GM18858 (cell line): ENCODE results near the gene PANX2.
"Not testable (repeated sequence)": the region's sequence is repeated elsewhere in the genome, so short reads cannot be mapped to it uniquely, and the experiment has no call there.

ENCODE experiments used
- ATAC-seq: cut with Tn5 transposase; IDR thresholded peaks from one replicate; pipeline ENCODE4 v1.9.1; 2021; ENCODE audit not compliant: unreplicated experiment

PANX2 gene, protein sequence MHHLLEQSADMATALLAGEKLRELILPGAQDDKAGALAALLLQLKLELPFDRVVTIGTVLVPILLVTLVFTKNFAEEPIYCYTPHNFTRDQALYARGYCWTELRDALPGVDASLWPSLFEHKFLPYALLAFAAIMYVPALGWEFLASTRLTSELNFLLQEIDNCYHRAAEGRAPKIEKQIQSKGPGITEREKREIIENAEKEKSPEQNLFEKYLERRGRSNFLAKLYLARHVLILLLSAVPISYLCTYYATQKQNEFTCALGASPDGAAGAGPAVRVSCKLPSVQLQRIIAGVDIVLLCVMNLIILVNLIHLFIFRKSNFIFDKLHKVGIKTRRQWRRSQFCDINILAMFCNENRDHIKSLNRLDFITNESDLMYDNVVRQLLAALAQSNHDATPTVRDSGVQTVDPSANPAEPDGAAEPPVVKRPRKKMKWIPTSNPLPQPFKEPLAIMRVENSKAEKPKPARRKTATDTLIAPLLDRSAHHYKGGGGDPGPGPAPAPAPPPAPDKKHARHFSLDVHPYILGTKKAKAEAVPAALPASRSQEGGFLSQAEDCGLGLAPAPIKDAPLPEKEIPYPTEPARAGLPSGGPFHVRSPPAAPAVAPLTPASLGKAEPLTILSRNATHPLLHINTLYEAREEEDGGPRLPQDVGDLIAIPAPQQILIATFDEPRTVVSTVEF

DNA sequence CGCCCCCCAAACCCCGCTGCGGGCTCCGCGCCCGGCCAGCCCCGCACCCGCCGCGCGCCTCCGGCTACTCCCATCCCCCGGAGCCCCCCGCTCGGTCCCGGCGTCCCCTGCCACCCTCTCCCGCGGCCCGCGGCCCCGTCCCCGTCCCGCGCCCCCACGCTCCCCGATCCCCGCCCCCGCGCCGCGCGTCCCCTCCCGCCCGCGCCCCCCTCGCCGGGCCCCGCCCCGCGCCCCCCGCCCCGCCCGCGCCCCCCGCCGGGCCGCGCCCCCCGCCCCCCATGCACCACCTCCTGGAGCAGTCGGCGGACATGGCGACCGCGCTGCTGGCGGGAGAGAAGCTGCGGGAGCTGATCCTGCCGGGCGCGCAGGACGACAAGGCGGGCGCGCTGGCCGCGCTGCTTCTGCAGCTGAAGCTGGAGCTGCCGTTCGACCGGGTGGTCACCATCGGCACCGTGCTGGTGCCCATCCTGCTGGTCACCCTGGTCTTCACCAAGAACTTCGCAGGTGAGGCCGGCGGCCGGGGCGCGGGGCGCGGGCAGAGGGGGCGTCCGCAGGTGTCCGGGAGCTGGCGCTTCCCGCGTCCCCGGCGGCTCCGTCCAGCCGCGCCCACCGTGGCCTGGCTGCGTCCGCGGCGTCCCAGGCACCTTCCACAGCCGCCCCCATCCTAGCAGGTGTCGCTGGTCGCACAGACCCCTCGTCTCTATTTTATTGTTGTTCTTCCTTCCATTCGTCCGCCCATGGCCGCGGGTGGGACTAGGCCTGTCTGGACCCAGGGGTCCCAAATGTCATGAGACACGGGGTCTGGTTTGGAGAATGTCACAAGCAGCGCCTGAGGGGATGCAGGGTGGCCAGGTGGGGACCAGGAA is at the start of gene PANX2:
Gene PANX2 (plus strand): TSS at position 279 of the 866 bp plus-strand sequence. CDS start 0 bp downstream, at position 279.
- no peak for ATAC-seq

DNA sequence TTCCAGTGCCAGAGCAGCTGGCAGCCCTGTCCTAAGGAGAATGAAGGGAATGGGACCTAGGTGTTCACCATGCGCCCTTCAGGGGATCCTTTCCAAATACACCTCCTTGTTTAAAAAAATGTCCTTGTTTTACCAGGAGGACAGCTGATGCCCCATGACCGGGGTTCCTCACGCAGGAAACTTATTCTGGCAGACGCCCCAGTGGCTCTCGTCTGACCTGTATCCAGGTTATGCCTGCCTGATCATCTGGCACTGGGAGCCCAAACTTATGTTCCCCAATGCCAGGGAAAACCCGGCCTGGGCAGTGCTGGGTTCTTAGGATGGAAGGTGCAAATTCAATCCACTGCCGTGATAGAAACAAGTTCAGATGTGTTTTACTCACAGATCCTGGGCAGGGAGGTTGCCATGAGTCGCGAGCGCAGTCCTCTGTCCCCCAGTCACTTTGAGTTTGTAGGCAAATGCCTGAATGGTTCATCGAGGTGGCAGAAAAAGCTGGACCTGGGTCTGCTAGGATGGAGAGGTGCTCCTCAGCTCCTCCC is 49.3 kb upstream of the PANX2 start:
- ATAC-seq, result no peak

DNA sequence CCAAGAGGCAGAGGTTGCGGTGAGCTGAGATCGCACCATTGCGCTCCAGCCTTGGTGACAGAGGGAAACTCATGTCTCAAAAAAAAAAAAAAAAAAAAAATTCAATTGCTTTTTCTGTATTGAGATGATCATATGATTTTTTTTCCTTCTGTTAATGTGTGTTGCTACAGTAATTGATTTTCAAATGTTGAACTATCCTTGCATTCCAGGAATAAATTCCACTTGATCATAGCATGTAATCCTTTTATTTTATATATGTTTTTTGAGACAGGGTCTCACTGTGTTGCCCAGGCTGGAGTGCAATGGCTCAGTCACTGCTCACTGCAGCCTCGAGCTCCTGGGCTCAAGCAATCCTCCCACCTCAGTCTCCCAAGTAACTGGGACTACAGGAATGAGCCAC is 47.4 kb upstream of the PANX2 start:
- ATAC-seq, result no peak

DNA sequence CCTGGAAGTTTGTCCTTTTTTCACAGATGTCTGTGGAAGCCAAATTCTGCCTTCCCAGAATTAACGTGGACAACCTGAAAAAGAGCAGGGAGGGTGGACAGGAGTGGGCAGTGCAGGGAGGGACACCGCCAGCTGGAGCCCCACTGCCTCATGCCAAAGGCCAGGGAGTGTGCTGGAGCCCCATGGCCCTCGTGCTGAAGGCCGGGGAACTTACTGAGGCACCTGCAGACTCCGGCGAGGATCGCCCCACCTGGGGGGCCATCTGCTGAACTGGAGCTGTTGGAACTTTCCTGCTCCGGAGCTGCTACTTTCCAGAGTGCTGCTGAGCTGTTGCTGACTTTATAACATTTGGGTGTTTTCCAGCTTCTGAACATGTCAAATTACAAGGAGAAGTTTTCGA is 45.5 kb upstream of the PANX2 start:
- no peak for ATAC-seq

DNA sequence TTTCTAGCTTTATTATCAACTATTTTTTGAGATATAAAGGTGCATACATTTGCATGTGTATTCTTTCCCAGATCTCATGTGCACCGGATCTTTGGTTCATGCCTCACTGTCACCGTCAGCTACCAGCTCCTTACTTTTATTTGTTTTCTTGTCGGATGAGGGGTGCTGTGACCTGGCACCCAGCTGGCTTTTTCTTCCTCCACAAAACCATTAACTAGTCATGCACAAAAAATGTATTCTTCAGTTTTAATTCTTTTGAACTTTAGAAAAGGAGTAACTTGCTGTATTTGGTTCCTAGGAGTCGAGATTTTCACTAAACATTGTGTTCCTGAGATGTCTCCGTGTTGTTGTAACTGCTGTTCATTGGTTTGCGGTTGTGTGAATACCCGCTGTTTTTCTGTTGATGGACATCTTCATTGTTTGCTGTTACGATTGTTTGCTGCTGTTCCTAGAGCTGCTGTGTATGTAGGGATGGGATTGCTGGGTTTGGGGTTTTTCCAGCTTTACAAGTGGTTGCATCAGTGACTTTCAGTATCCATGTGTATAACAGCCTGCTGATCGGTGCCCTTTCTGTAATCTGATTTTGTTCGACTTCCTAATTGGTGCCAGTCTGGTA is 41.3 kb upstream of the PANX2 start:
- ATAC-seq, result no peak

DNA sequence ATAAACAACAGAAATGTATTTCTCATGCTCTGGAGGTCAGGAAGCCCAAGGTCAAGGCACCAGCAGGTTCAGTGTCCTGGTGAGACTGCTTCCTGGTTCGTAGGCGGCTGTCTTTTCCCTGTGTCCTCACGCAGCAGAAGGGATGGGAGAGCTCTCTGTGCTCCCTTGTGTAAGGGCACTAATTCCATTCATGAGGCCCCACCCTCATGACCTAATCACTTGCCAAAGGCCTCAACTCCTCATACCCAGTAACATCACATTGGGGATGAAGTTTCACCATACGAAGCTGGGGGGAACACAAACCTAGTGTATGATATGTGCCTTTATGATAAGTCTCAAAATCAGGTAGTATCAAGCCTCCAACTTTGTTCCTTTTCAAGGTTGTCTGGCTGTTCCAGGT is 38.6 kb upstream of the PANX2 start:
- ATAC-seq, result no peak

DNA sequence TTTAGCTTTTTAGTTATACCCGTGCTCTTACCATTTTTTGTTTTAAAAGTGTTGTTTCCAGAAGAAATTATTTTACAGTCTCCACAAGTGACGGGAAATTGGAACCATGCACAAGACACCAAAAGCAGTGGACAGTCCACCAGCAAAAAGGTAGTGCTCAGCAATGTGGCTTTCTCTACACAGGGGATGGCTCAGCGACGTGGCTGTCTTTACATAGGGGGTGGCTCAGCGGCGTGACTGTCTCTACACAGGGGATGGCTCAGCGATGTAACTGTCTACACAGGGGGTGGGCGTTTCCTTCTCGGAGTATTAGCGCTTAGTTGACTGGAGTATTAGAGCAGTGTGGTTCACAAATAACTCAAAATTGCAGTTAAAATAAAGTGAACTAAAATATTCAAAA is 36.0 kb upstream of the PANX2 start:
- ATAC-seq, result no peak

DNA sequence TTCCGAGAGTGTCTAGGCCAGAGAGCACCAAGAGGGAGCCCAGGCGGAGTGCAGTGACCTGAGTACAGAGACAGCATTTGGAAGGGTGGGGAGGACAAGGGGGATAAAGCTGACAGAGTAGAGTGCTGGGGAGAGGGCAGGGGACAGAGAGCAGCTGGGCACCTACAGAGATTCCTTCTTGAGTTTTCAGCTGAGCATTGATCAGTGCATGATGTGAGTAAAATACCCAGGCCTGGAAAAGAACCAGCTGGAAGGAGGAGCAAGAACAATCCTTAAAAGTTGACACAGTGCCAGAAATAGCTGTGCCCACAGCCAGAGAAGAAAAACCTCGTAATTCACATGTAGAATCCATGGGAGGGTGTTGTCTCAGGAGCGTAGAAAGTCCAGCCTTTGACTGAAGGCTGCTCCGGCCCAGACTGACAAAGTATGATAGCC is 33.9 kb upstream of the PANX2 start:
- no peak for ATAC-seq

DNA sequence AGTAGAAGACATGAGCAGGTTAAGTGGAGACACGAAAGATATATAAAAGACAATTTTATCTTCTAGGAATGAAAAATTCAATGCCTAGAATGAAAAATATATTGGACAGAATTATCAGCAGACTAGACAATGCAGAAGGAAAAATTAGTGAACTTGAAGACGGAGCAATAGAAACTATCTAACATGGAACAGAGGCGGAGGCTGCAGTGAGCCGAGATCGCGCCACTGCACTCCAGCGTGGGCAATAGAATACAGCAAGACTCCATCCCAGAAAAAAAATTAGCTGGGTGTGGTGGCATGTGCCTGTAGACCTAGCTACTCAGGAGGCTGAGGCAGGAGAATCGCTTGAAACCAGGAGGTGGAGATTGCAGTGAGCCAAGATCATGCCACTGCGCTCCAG is 33.3 kb upstream of the PANX2 start:
- ATAC-seq, result not testable (repeated sequence)

DNA sequence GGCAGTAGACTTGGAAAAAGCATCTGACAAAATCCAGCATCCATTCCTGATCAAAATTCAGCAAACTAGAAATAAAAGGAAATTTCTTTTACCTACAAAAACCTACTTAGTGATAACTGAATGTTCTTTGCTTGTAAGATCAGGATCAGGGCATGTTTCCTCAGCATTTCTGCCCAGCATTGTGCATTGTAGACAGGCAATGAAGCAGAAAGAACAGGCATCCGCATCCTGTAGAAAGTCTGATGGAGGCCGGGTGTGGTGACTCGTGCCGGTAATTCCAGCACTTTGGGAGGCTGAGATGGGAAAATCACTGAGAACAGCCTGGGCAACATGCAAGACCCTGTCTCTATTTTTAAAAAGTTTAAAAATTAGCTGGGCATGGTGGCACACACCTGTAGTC is 32.5 kb upstream of the PANX2 start:
- no peak for ATAC-seq

DNA sequence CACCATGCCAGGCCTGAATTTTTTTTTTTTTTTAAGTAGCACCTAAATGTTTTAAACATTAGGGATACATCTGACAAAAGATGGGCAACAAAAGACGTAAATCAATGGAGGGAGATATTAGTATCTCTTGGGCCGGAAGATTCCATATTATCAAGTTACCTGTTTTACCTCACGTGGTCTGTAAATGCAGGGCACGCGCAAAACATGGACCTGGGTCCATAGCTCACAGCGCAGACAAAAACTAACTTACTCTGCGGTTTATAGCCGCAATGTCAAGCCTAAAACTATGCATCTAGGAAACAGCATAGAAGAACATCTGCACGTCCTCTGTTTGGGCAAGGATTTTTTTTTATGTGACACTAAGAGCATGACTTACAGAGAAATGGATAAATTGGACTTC is 31.5 kb upstream of the PANX2 start:
- no peak for ATAC-seq

DNA sequence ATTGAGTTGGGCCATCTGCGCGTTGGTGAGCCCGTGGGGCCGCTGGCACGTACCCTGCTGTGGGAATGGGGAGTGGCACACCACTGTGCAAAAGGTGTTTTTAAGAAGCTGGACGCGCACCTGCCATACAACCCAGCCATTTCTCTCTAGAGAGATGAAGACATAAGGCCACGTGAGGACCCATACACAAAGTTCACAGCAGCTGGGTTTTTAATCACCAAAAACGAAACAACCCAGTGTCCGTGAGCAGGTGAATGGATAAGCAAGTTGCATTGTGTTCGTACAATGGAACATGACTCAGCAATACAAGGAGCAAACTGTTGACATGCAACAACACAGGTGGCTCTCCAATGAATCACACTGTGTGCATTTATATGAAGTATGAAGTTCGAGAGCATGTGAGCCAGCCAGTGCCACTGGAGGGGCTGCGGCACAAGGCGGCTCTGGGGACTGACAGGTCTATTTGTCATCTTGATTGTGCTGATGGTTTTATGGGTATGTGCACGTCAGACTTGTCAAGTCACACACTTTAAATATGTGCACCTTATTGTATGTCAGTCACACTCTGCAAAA is 30.6 kb upstream of the PANX2 start:
- ATAC-seq, result no peak

DNA sequence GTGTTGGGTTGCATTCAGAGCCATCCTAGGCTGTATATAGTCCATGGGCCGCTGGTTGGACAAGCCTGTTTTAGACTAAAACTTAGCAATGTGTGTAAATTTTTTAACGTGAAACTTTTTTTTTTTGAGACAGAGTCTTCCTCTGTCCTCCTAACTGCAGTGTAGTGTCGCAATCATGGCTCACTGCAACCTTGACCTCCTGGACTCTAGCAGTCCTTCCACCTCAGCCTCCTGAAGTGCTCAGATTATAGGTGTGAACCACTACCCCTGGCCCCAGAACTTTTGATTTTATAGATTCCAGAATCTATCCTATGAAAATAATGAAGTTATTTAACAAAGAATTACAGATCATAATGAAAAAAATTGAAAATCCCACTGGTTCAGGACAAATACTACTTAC is 29.9 kb upstream of the PANX2 start:
- ATAC-seq, result no peak

DNA sequence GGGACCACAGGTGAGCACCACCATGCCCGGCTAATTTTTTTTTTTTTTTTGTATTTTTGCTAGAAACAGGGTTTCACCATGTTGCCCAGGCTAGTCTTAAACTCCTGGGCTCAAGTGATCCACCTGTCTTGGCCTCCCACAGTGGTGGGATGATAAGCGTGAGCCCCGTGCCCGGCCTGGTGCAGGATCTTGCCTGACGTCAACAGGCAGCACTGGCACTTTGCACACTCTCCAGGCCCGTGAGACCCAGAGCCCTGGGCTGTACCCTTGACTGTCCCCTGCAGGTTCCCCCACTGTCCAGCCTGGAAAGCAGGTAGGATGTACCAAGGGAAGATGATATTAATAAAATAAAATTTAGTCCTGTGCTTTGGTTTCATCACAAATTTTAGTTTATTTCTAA is 29.1 kb upstream of the PANX2 start:
- no peak for ATAC-seq

DNA sequence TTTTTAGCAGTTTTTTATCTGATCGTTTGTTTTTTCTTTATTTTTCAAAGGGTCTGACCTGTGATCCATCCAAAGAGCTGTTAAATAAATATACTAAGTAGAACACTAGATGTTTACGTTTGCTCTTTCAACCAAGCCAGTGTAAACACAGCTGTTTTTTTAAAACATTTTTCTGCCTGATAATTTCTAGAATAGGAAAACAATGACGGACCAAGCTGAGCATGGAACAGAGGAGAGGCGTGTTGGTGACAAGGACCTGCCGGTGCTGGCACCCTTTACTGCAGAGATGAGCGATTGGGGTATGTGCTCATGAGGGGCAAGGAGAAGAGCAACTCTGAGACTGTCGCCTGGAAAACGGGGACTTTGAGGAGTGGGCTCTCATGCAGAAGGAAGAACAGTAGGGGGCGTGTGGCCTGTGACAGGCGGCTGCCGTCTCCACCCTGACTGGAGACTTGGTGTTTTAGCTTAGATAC is 28.6 kb upstream of the PANX2 start:
- no peak for ATAC-seq

DNA sequence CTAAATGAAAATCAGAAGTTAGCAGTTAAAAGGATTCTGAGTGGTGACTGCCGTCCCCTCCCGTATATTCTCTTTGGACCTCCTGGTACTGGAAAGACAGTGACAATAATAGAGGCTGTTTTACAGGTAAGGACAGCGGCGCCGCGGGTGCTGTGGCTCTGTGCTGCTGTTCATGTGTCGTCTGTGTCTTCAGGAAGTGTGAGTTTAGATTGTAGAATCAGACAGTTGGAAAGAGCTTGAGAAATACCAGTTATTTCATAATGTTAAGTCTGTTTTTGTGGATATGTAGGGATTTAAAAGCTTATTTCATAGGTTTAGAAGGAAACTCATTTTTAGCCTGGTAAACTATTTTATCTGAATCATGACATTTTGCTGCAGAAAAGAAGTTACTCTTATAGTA is 27.4 kb upstream of the PANX2 start:
- ATAC-seq, result no peak

DNA sequence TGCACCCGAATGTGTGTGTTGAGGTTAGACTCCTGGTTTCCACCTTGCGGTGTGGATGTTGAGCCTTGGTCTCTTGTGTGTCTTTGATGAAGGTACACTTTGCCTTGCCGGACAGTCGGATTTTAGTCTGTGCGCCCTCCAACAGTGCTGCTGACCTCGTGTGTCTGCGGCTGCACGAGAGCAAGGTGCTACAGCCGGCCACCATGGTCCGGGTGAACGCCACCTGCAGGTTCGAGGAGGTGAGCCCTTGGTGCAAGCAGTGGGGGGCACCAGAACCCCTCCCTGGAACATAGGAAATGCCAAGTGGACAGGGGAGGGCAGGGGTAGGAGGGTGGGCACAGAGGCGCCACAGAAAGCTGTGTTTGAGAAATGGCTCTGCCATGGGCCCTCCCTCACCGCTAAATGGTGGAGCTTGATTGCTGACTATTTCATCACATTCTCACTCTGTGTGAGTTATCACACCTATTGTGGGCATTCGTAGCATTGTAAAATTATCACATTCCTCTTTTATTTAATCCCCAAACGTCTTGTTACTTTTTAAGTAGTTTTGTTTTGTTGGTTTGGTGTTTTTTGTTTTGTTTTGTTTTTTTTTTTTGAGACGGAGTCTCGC is 26.4 kb upstream of the PANX2 start:
- no peak for ATAC-seq

DNA sequence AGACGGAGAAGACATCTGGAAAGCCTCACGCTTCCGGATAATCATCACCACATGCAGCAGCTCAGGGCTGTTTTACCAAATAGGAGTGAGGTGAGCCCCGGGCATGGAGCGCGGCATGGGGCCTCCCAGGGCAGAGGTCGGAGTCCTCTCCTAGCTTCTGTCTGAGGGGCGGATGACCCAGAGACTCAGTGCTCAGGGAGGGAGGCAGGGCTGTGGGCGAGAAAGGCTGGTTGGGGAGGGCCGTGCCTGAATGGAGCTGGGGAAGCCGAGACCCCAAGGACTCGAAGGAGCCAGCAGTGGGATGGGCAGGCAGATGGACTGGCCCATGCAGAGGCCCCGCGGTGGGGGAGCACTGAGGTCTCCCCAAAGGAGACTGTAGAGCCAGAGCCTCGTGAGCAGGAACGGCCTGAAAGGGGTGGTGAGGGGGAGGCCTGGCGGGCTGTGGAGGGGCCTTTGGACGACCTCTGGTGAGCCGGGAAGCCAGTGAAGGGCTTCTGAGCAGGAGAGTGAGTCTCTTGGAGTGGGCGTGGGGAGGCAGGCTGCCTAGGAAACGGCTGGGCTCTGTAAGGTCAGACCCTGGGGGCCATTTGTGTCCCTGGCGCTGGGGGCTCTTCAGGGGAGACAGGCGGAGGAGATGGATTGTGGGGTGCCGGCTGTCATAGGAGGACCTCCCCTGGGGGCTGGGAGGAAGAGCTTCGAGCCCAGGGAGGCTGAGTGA is 24.7 kb upstream of the PANX2 start:
- ATAC-seq, result no peak
